ENCODE data around the gene SIK2.

SIK2 gene

DNA sequence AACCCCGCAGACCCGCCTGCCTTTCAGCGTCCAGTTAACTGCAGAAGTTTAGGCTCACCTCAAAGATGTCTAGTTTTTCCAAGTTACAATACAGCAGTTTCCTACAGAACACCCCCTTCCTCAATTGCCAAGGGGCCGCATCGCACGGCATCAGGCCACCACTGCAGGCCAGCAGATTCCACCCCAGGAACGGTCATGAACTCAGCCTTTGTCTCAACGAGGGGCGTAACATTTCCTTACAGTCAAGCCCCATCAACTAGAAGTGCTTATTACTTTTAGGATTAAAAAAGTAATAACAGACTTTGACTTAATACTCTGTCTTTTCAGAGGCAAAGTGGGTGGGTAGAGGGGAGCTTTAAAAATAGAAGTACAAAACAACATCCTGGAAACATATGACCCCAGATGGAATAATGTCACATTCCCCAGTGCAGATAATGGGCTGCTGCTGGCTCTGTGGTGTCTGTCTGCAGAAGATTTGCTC is 127.6 kb downstream of the SIK2 start:
- DNase-seq (ENCODE audit: low read depth in 2 of 2), result no peak

DNA sequence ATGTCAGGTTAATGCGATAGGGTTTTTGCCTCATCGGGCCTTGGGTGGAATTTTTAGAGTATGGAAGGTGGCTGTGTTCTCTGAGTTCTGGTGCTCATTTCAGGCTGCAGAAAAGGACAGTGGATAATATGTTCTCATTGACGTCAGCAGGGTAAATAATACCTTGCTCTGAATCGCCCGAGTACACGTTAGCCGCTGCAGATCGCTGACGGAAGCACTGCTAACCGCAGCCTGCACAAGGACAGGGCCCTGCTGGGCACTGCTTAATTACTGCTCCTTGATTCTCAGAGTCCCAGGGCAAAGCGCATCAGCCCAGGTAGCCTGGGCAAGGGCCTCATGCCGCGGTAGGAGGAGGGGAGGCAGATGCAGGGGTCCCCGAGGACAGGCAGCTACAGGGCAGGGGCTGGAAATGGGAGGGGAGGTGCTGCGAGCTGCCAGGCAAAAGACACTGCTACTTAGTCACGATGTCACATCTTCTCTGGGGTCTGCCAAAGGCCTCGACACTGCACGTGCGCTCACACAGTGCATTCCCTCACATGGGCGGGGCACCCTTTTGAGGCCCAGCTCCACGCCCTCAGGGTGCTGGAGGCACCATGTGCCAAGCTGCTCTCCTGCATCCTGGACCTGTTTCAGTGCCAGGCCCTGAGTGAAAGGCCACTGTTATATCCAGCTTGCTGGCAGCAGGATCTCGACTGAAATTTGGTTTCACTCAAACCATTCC is 128.8 kb downstream of the SIK2 start:
- no peak for DNase-seq (ENCODE audit: low read depth in 2 of 2)

GRCh38 chr11:111731821-111732220 is 129.6 kb downstream of the SIK2 start:
- DNase-seq (ENCODE audit: low read depth in 2 of 2), result no peak

GRCh38 chr11:111733016-111733415 is 130.8 kb downstream of the SIK2 start:
- DNase-seq (ENCODE audit: low read depth in 2 of 2), result no peak

DNA sequence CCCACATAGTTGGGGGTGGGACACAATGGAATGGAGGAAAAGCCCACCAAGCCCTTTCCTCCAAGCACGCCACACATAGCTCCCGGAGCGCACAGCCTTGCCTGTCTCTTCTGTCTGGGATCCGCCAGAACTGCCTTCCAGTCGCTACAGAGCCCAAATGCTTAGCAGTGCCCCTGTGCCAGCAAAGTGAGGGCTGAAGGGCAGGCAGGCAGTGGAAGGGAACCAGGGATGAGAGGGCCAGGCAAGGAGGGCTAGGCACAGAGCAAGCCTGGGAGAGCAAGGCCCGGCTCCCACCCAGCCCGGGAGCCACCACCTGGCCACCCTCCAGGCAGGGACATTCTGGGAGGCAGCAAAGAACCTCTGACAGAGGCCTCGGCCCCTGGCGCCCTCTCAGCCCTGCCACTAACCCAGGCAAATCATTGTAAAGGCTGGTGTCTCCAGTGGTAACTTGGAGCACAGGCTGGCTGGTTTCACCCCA is 131.4 kb downstream of the SIK2 start:
- DNase-seq (ENCODE audit: low read depth in 2 of 2), result no peak

DNA sequence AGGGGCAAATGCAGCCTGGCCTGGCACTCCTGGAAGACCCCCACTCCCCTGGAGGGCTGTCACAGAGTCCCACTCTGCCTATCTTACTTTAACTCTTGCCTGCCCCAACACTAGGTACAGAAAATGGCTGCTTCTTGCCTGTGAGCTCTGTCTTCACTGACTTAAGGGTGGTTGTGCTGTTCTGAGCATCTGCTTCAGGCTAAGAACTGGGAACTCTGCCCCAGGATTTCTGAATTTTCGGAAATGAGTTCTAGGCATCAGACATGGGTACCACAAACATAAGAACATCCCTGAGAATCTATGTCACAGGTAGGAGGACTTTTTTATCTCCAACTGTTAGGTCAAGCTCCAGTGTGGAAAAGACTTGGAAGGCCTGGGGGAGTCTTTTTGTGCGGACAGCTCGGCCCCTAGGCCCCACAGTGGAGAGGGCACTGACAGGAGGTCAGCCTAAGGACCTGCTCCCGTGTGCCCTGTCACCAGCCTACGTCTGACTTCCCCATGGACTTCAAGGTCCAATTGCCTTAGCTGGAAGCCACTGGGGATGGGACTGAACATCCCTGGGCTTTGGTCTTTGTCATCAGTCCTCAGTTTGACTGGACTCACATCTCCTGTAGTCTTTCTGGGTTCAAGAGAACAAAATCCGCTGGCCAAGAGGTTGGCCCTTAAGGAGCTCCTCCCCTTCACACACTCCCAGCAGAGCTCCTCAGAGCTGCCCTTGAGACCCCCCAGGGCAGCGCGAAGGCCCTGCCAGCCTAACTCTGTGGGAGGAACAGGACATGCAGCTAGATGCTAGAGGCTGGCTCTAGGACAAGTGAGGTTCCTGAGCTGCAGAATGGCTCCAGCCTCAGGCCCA is 132.1 kb downstream of the SIK2 start:
- no peak for DNase-seq (ENCODE audit: low read depth in 2 of 2)

DNA sequence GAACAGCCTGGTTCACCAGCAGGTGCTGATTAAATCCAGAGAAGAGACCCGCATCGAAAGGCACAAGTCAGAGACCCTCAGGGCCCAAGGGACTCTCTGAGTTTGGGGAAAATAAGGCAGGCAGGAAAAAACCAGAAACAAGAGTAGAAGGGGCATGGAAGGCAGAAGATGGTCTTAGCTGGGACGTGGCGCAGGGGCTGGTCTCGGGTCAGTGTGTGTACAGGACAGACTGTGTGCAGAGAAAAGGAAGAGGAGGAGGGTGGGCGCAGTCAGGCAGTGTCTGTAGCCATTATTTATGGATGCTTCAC is 132.7 kb downstream of the SIK2 start:
- no peak for DNase-seq (ENCODE audit: low read depth in 2 of 2)

- DNase-seq (ENCODE audit: low read depth in 2 of 2), result no peak
These were observed 133.2 kb downstream of the SIK2 start for GRCh38 chr11:111735262-111736116.

- no peak for DNase-seq (ENCODE audit: low read depth in 2 of 2)
These were observed 133.9 kb downstream of the SIK2 start for GRCh38 chr11:111736181-111736590.

DNA sequence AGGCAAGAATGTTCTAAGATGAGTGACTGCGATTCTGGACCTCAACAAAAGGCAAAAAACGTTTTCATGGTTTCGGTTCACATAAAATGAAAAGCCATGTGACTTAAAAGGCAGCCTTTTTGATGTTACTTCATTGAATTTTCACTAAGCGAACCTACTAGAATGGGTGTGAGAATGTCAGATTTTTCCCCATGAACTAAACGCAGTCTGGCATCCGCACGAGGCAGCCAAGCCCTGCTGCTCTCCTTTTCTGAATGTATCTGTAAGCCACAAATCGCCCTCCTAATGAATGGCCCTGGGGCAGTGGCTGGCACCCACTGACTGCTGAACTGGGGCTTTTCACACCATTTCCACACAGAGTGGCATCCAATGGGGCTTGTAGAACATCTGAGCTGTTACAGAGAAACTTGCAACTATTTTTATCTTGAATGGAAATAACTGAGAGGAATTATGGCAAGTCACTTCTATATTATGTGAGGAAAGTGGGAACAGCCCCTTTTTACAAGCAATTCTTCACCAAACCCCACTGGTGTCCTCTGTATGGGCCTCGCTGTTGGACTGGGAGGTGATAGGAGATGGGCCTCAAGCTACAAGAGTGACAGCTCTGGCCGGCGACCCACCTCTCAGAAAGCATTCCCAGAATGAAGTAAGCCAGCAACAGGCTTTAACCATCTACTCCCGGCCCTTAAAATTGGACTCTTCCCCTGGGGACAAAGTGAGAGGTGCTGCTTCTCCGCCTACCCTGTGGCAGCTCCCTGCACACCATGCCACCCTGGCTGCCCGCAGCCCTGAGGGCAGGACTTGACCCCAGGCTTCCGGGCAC is 134.6 kb downstream of the SIK2 start:
- no peak for DNase-seq (ENCODE audit: low read depth in 2 of 2)

DNA sequence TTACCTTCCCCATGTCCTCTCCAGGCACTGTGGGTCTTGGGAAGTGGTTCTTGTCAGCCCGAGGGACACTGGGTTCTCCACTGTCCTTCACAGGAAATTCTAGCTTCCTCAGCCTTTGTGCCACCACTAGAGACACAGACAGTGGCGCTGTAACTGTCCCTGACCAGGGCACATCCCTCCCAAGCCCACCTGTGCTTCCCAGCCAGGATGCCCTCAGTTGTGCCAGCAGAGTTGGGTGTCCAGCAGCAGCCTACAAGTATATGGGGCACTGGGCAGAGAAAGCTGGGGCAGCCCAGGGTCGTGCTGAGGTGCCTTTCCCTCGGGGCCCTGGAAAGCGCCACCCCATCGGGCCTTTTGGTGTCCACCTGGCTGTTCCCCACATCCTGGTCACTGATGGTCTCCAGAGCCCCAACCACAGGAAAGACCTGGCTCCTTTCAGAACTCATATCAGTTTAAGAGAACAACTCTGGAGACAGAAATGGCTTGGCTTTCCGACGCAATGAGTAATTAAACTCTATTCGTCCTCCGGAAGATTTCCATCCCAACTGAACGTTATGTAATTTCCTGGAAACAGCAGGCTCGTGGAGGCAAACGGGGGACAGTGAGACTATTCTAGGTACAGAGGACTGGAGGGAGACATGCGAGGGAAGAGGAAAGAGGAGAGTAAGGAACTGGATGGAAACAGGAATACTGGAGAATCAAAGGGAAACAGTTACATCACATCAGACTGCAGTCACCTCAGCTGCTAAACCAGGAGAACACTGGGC is 135.4 kb downstream of the SIK2 start:
- no peak for DNase-seq (ENCODE audit: low read depth in 2 of 2)

GRCh38 chr11:111739299-111739698 is 137.1 kb downstream of the SIK2 start:
- DNase-seq (ENCODE audit: low read depth in 2 of 2), result no peak

DNA sequence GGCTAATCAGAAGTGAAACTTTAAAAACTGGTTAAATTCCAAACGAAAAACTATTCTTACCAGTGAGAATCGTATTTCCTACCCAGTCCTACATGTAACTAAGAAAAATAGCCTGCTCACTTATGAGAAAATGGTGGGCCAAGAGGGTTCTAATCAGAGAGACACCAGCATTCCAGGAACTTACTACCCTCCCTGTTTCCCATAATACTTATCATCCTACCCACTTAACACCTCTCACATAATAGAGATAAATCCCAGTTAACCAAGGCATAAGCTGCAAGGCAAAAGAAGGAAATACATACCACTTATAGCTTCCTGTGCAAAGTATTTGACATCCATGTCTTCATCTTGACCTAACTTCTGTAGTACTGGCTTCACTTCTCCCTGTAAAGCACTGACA is 139.5 kb downstream of the SIK2 start:
- no peak for DNase-seq (ENCODE audit: low read depth in 2 of 2)

DNA sequence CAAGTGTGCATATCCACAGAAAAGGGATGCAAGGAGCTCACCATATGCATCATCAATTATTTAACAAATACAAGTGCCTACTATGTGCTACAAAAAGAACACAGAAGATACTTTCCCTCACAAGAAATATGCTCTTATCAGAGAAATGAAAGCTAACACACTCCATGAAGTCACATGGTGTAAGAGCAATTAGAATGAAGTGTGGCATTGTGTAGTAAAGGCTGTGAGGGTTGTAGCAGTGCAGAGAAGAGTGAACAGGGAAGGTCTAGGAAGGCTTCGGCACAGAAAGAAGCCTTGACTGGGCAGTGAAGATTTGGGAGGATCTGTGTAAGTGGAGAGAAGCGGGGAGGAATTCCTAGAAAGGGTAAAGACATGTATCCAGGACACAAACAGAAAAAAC is 141.5 kb downstream of the SIK2 start:
- no peak for DNase-seq (ENCODE audit: low read depth in 2 of 2)

DNA sequence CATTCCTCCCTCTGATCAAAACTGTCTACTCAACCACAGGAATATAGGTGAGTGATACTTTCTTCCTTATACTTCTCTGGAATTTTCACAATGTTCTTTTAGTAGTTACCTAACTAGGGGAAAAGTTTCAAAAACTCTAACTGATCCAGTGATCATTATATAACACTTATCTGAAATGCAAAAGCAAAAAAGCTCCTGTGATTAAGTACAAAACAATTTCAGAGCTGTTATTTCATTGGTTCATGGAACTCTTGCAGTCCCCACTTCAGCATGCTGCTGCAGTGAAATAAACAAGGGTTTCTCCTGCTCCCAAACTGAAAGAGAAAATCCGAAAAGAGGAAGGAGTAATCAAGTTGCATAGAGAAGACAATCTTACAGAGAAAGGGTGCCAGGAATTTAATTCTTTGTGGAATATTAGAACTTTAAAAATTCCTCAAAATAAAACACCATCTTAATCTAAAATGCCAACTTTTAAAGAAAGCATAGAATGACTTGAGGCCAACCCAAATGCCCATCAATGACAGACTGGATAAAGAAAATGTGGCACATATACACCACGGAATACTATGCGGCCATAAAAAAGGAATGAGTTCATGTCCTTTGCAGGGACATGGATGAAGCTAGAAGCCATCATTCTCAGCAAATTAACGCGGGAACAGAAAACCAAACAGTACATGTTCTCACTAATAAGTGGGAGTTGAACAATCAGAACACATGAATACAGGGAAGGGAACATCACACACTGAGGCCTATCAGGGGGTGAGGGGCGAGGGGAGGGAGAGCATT is 143.7 kb downstream of the SIK2 start:
- no peak for DNase-seq (ENCODE audit: low read depth in 2 of 2)

GRCh38 chr11:111748035-111748804 is 146.0 kb downstream of the SIK2 start:
- no peak for DNase-seq (ENCODE audit: low read depth in 2 of 2)

GRCh38 chr11:111749646-111750045 is 147.4 kb downstream of the SIK2 start:
- DNase-seq (ENCODE audit: low read depth in 2 of 2), result no peak

GRCh38 chr11:111756097-111756496 is 153.8 kb downstream of the SIK2 start:
- no peak for DNase-seq (ENCODE audit: low read depth in 2 of 2)

DNA sequence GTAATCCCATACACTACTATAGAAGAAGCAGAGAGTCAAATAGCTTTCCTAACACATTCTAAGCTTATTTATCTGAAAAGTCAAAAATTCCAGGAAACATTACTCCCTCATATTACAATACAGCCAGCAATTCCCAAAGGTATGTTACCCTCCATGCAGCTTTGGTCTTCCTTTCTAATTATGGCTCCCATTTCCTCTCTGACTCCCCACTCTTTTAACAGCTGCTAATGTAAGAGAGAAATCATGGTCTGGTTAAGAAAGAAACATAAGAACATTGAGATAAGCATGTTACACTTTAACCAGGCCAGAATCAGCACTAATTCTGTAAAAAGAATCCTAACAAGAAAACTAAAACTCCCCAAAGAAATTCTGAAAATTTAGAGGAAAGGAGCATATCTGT is 157.1 kb downstream of the SIK2 start:
- DNase-seq (ENCODE audit: low read depth in 2 of 2), result no peak
